ACC112 (cell line): Measurements from ENCODE around the gene DNER.
A peak's percentile ranks its signal among the peaks of the same experiment; 100 is the strongest.

Source experiments
- H2AFZ ChIP-seq: fragments of 200-600 bp; sonication (generic); one replicate; pipeline ENCODE4 v1.6.0; 2017; ENCODE audit warnings: antibody characterized with exemption, low read length; ENCODE audit not compliant: unreplicated experiment
- H3K27ac ChIP-seq: fragments of 200-600 bp; sonication (generic); 2 replicates; pipeline ENCODE4 v1.5.1; 2014; ENCODE audit warnings: low read depth, mild to moderate bottlenecking, antibody characterized with exemption, low read length, moderate library complexity
- H3K27me3 ChIP-seq: fragments of 200-600 bp; sonication (generic); 2 replicates; pipeline ENCODE4 v1.6.1; 2014; ENCODE audit warnings: mild to moderate bottlenecking, antibody characterized with exemption, low read length, moderate library complexity, mixed read lengths; ENCODE audit not compliant: insufficient read depth
- H3K36me3 ChIP-seq: fragments of 200-600 bp; sonication (generic); 2 replicates; pipeline ENCODE4 v1.6.1; 2016; ENCODE audit warnings: mild to moderate bottlenecking, antibody characterized with exemption, low read length, moderate library complexity, mixed read lengths; ENCODE audit not compliant: insufficient read depth
- H3K4me1 ChIP-seq: fragments of 200-600 bp; sonication (generic); one replicate; pipeline ENCODE4 v1.6.1; 2016; ENCODE audit warnings: low read length, mixed read lengths; ENCODE audit not compliant: insufficient read depth, unreplicated experiment, control insufficient read depth
- H3K4me3 ChIP-seq: fragments of 200-600 bp; sonication (generic); 2 replicates; pipeline ENCODE4 v1.5.1; 2014; ENCODE audit warnings: mild to moderate bottlenecking, low read depth, low read length
- H3K79me2 ChIP-seq: fragments of 200-600 bp; sonication (generic); one replicate; pipeline ENCODE4 v1.6.0; 2016; ENCODE audit warnings: low read length; ENCODE audit not compliant: control insufficient read depth, unreplicated experiment, insufficient read depth

The DNER gene

GRCh38 chr2:229319558-229319957, 394.8 kb downstream of the DNER start:
- no peaks in the 10 kb centered on the region for H3K36me3 ChIP-seq
- H3K27me3 ChIP-seq = no peaks in the 10 kb centered on the region
- no peak overlapping the region for H3K27ac ChIP-seq
- H2AFZ ChIP-seq = no peak overlapping the region
- H3K79me2 ChIP-seq = no peaks in the 10 kb centered on the region
- peaks cover 3% of the 10 kb centered on the region for H3K4me1 ChIP-seq
- H3K4me3 ChIP-seq = no peak overlapping the region

GRCh38 chr2:229314117-229314516, 400.2 kb downstream of the DNER start:
- Histone ChIP-seq H3K4me3 (peak overlapping the region; percentile 17; the same call in 1 of the 2 replicates), H3K27me3 (no peaks in the 10 kb centered on the region), H2AFZ (peak overlapping the region; percentile 16), H3K27ac (peak overlapping the region; percentile 86), H3K4me1 (peaks cover 25% of the 10 kb centered on the region), H3K36me3 (no peaks in the 10 kb centered on the region), H3K79me2 (no peaks in the 10 kb centered on the region)

- H3K4me1 ChIP-seq = peaks cover 25% of the 10 kb centered on the region
- no peaks in the 10 kb centered on the region for H3K27me3 ChIP-seq
- H3K27ac ChIP-seq = peak overlapping the region; percentile 86
- no peaks in the 10 kb centered on the region for H3K36me3 ChIP-seq
- H3K79me2 ChIP-seq = no peaks in the 10 kb centered on the region
- peak overlapping the region; percentile 17; the same call in 1 of the 2 replicates for H3K4me3 ChIP-seq
- peak overlapping the region; percentile 16 for H2AFZ ChIP-seq
Observed at GRCh38 chr2:229313591-229313990, 400.8 kb downstream of the DNER start.
